GM23338 (cell line): ENCODE measurements around the gene SYT13. TPM values are rescaled to one million over a fixed set of nuclear protein-coding genes. Genes with fewer than 3 reads are reported as not detected.

Experiments used
- ATAC-seq: fragments of 200-7000 bp; cut with Tn5 transposase; 3 replicates; pipeline ENCODE4 v1.9.1; 2020
- DNase-seq: peaks from one replicate; pipeline ENCODE4 v3.0.0-alpha.2; 2015; ENCODE audit warnings: low spot score
- H2AFZ ChIP-seq: fragments of 200-600 bp; sonication (generic); 2 replicates; pipeline ENCODE4 v1.8.0; 2016; ENCODE audit warnings: antibody characterized with exemption, mild to moderate bottlenecking, moderate library complexity
- H3F3A ChIP-seq: fragments of 200-600 bp; sonication (generic); replicated peaks from 2 replicates; pipeline ENCODE4 v1.8.0; 2017; ENCODE audit warnings: antibody characterized with exemption, mixed run types, low read depth
- H3K27ac ChIP-seq: fragments of 200-600 bp; sonication (generic); 2 replicates; pipeline ENCODE4 v1.6.1; 2016; ENCODE audit warnings: low read depth
- H3K27me3 ChIP-seq: fragments of 200-600 bp; sonication (generic); 2 replicates; pipeline ENCODE4 v1.8.0; 2016; ENCODE audit warnings: mild to moderate bottlenecking, mixed run types, moderate library complexity; ENCODE audit not compliant: insufficient read depth
- H3K36me3 ChIP-seq: fragments of 200-600 bp; sonication (generic); 2 replicates; pipeline ENCODE4 v1.8.0; 2016; ENCODE audit warnings: mild to moderate bottlenecking; ENCODE audit not compliant: insufficient read depth
- H3K4me1 ChIP-seq: fragments of 200-600 bp; sonication (generic); 2 replicates; pipeline ENCODE4 v1.8.0; 2016; ENCODE audit warnings: mild to moderate bottlenecking, moderate library complexity; ENCODE audit not compliant: insufficient read depth
- H3K4me2 ChIP-seq: fragments of 200-600 bp; sonication (generic); 2 replicates; pipeline ENCODE4 v1.7.1; 2017; ENCODE audit warnings: mixed run types
- H3K4me3 ChIP-seq: fragments of 200-600 bp; sonication (generic); 2 replicates; pipeline ENCODE4 v1.6.1; 2016; ENCODE audit warnings: mixed run types
- H3K79me2 ChIP-seq: fragments of 200-600 bp; sonication (generic); replicated peaks from 2 replicates; pipeline ENCODE4 v1.8.0; 2017; ENCODE audit warnings: mild to moderate bottlenecking; ENCODE audit not compliant: insufficient read depth
- H3K9me2 ChIP-seq: fragments of 200-600 bp; sonication (generic); 2 replicates; pipeline ENCODE4 v1.8.0; 2017; ENCODE audit not compliant: insufficient read depth
- H4K20me1 ChIP-seq: fragments of 200-600 bp; sonication (generic); replicated peaks from 2 replicates; pipeline ENCODE4 v1.8.0; 2017; ENCODE audit warnings: mild to moderate bottlenecking; ENCODE audit not compliant: insufficient read depth
- H3K27ac Mint-ChIP-seq: 2 replicates; pipeline ENCODE4 v1.8.0; 2020; ENCODE audit warnings: inconsistent platforms, mild to moderate bottlenecking, moderate library complexity, mixed read lengths
- H3K27me3 Mint-ChIP-seq: 3 replicates; pipeline ENCODE4 v1.8.0; 2022; ENCODE audit warnings: low read depth, mild to moderate bottlenecking, moderate library complexity, mixed read lengths, inconsistent platforms; ENCODE audit not compliant: insufficient read depth, poor library complexity
- H3K36me3 Mint-ChIP-seq: 3 replicates; pipeline ENCODE4 v1.8.0; 2021; ENCODE audit warnings: low read depth, mild to moderate bottlenecking, inconsistent platforms, moderate library complexity, mixed read lengths
- H3K4me1 Mint-ChIP-seq: 3 replicates; pipeline ENCODE4 v1.8.0; 2020; ENCODE audit warnings: mild to moderate bottlenecking, inconsistent platforms, mixed read lengths
- H3K4me3 Mint-ChIP-seq: 3 replicates; pipeline ENCODE4 v1.8.0; 2021; ENCODE audit warnings: moderate library complexity, mild to moderate bottlenecking, inconsistent platforms, mixed read lengths
- H3K9me3 Mint-ChIP-seq: 3 replicates; pipeline ENCODE4 v1.8.0; 2020; ENCODE audit warnings: moderate library complexity, mild to moderate bottlenecking, inconsistent platforms, mixed read lengths
- CREB1 ChIP-seq: fragments of 250-450 bp; sonication (Bioruptor Pico); IDR thresholded peaks from 2 replicates; pipeline ENCODE4 v1.5.0; 2020; ENCODE audit warnings: low read depth, mild to moderate bottlenecking, moderate library complexity
- CTCF ChIP-seq, 2 experiments: fragments of 200-600 bp in 1 of 2; sonication (generic) in 1 of 2; conservative IDR thresholded peaks; 2 replicates each; pipeline versions ENCODE4 v1.5.1 to v1.6.1; 2016 to 2017; ENCODE audit warnings: antibody characterized with exemption in 2 of 2, low read depth in 2 of 2, mild to moderate bottlenecking in 2 of 2, moderate library complexity in 1 of 2
- JUNB ChIP-seq: IDR thresholded peaks from one replicate; pipeline ENCODE4 v1.6.1; 2016; ENCODE audit warnings: antibody characterized with exemption; ENCODE audit not compliant: unreplicated experiment
- ZNF462 ChIP-seq: fragments of 250-450 bp; sonication (Bioruptor Pico); IDR thresholded peaks from 2 replicates; pipeline ENCODE4 v1.5.0; 2020; ENCODE audit warnings: mild to moderate bottlenecking, moderate library complexity
- polyA plus RNA-seq: library from polyadenylated mRNA; unstranded; fragments of >200 nt; fragmentation: Nextera tagmentation; extraction: Ambion mirVana; gene quantifications from 2 replicates; pipeline ENCODE4 v1.2.1, GENCODE V29; 2016
- total RNA-seq: library from RNA; depleted of rRNA; stranded (reverse); fragments of >200 nt; shearing (Covaris generic); gene quantifications from 2 replicates; pipeline ENCODE4 v1.2.3, GENCODE V29; 2014

The SYT13 gene
- total and polyA plus RNA-seq, 2 experiments from 2014 or later = 3.4 to 16.3 TPM

GRCh38 chr11:45233121-45233803 lies 52.9 kb downstream of the SYT13 start:
- H2AFZ ChIP-seq = no peak overlapping the region
- no peak overlapping the region for H3K27ac ChIP-seq
- ATAC-seq = peak; percentile 93
- H3F3A ChIP-seq = no peaks in the 10 kb centered on the region
- H3K4me3 Mint-ChIP-seq = no peak overlapping the region
- H3K79me2 ChIP-seq = no peaks in the 10 kb centered on the region
- TF ChIP-seq JUNB = no peak
- no peak for TF ChIP-seq ZNF462 (CRISPR knock-in tag)
- peak; percentile 72 to 86 for TF ChIP-seq CTCF (conservative IDR thresholded peaks at IDR 0.05; ENCODE audit: low read depth in 2 of 2)
- no peak for TF ChIP-seq CREB1 (CRISPR knock-in tag)
- H3K9me3 Mint-ChIP-seq = no peaks in the 10 kb centered on the region
- no peak overlapping the region for H3K4me3 ChIP-seq
- no peaks in the 10 kb centered on the region for H3K27me3 ChIP-seq
- H3K27ac Mint-ChIP-seq = no peak overlapping the region
- peak; percentile 87 for DNase-seq
- 0 out of 2 replicates have a peak overlapping the region, but pooled peaks have one; percentile 51 for H3K4me2 ChIP-seq
- H3K4me1 ChIP-seq = no peaks in the 10 kb centered on the region; the same call in 1 of the 2 replicates
- H3K9me2 ChIP-seq = no peaks in the 10 kb centered on the region
- no peaks in the 10 kb centered on the region for H3K36me3 Mint-ChIP-seq
- no peaks in the 10 kb centered on the region for H4K20me1 ChIP-seq
- no peaks in the 10 kb centered on the region for H3K36me3 ChIP-seq
- H3K4me1 Mint-ChIP-seq = peaks cover 7% of the 10 kb centered on the region; the same call in 2 of the 3 replicates
- peaks cover 3% of the 10 kb centered on the region for H3K27me3 Mint-ChIP-seq
